ENCODE measurements around the gene PLCG2.
"Not testable (repeated sequence)": the region's sequence is repeated elsewhere in the genome, so short reads cannot be mapped to it uniquely, and the experiment has no call there.

The PLCG2 gene

GRCh38 chr16:81977335-81977942, 198.3 kb downstream of the PLCG2 start:
- in situ Hi-C loops (cut with MboI; ENCODE audit: low sequenced_read_pairs): not testable (repeated sequence)

GRCh38 chr16:81987121-81987520, 208.0 kb downstream of the PLCG2 start:
- in situ Hi-C loops (cut with MboI; ENCODE audit: low sequenced_read_pairs): no loop called here

- in situ Hi-C loops (cut with MboI; ENCODE audit: low sequenced_read_pairs): no loop called here
Measured at GRCh38 chr16:81987706-81988105, 208.6 kb downstream of the PLCG2 start.

GRCh38 chr16:81992859-81993258, 213.8 kb downstream of the PLCG2 start:
- in situ Hi-C loops (cut with MboI; ENCODE audit: low sequenced_read_pairs): no loop called here

GRCh38 chr16:81994485-81994884, 215.4 kb downstream of the PLCG2 start:
- in situ Hi-C loops (cut with MboI; ENCODE audit: low sequenced_read_pairs): no loop called here

- in situ Hi-C loops (cut with MboI; ENCODE audit: low sequenced_read_pairs): no loop called here
Measured at GRCh38 chr16:81995651-81996050, 216.6 kb downstream of the PLCG2 start.

- in situ Hi-C loops (cut with MboI; ENCODE audit: low sequenced_read_pairs): no loop called here
Measured at GRCh38 chr16:81996664-81997509, 217.8 kb downstream of the PLCG2 start.

- in situ Hi-C loops (cut with MboI; ENCODE audit: low sequenced_read_pairs): no loop called here
Measured at GRCh38 chr16:81997738-81998137, 218.6 kb downstream of the PLCG2 start.

- in situ Hi-C loops (cut with MboI; ENCODE audit: low sequenced_read_pairs): no loop called here
Measured at GRCh38 chr16:82002831-82003230, 223.7 kb downstream of the PLCG2 start.

GRCh38 chr16:82004601-82005000, 225.5 kb downstream of the PLCG2 start:
- in situ Hi-C loops (cut with MboI; ENCODE audit: low sequenced_read_pairs): no loop called here

- in situ Hi-C loops (cut with MboI; ENCODE audit: low sequenced_read_pairs): no loop called here
Measured at GRCh38 chr16:82005027-82005830, 226.1 kb downstream of the PLCG2 start.

GRCh38 chr16:82006036-82006435, 226.9 kb downstream of the PLCG2 start:
- in situ Hi-C loops (cut with MboI; ENCODE audit: low sequenced_read_pairs): no loop called here

GRCh38 chr16:82007189-82007588, 228.1 kb downstream of the PLCG2 start:
- in situ Hi-C loops (cut with MboI; ENCODE audit: low sequenced_read_pairs): no loop called here

- in situ Hi-C loops (cut with MboI; ENCODE audit: low sequenced_read_pairs): no loop called here
Measured at GRCh38 chr16:82008957-82009592, 230.0 kb downstream of the PLCG2 start.

- in situ Hi-C loops (cut with MboI; ENCODE audit: low sequenced_read_pairs): not testable (repeated sequence)
Measured at GRCh38 chr16:82009789-82010188, 230.7 kb downstream of the PLCG2 start.

GRCh38 chr16:82010649-82011048, 231.6 kb downstream of the PLCG2 start:
- in situ Hi-C loops (cut with MboI; ENCODE audit: low sequenced_read_pairs): no loop called here

- in situ Hi-C loops (cut with MboI; ENCODE audit: low sequenced_read_pairs): no loop called here
Measured at GRCh38 chr16:82011199-82011641, 232.1 kb downstream of the PLCG2 start, which contains the start of gene SDR42E1. TSS of gene SDR42E1 (minus strand) at chr16:82011470. CDS start at chr16:82000858, 10,612 bp downstream.

All from HL-60/S4 treated with retinoic acid at 250 ng/mL for 4 days and 3 days (cell line).